Measurements from ENCODE around the gene HNRNPA2B1. TPM values are rescaled to one million over a fixed set of nuclear protein-coding genes. Genes with fewer than 3 reads are reported as not detected.

Gene HNRNPA2B1
- total RNA-seq, 1 donor, result 82.9 TPM

DNA sequence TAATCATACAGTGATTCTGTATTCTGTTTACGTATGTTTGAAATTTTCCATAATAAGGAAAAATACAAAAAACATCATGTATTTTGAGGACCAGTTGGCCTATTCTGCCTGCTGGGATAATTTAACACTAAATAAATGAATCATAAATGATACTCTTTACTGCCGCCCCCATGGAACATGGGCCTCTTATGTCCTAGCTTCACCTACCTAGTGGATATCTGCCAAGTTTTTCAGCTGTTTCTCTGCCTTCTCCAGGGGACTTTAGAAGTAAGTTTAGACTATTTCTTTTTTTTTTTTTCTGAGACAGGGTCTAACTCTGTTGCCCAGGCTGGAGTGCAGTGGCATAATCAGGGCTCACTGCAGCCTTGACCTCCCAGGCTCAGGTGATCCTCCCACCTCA lies 38.1 kb downstream of the HNRNPA2B1 start:
- H2AFZ ChIP-seq (ENCODE audit: low read length), result no peak overlapping the region
- no peak overlapping the region for H3K27ac ChIP-seq (ENCODE audit: low read depth, low read length)
- no peaks in the 10 kb centered on the region for H3K27me3 ChIP-seq (ENCODE audit: insufficient read depth, low read length)
- H4K20me1 ChIP-seq (ENCODE audit: insufficient read depth, low read length), result no peaks in the 10 kb centered on the region
- DNase-seq (ENCODE audit: insufficient read length, low spot score, missing footprints), result no peak
- H3K4me1 ChIP-seq (ENCODE audit: insufficient read depth, low read length), result no peaks in the 10 kb centered on the region
- H3K79me2 ChIP-seq (ENCODE audit: insufficient read depth, low read length), result no peaks in the 10 kb centered on the region
- no peak overlapping the region for H3K4me3 ChIP-seq (ENCODE audit: insufficient read depth, low read length)
- no peaks in the 10 kb centered on the region for H3K36me3 ChIP-seq (ENCODE audit: insufficient read depth, low read length)
- TF ChIP-seq, protein P1, sequence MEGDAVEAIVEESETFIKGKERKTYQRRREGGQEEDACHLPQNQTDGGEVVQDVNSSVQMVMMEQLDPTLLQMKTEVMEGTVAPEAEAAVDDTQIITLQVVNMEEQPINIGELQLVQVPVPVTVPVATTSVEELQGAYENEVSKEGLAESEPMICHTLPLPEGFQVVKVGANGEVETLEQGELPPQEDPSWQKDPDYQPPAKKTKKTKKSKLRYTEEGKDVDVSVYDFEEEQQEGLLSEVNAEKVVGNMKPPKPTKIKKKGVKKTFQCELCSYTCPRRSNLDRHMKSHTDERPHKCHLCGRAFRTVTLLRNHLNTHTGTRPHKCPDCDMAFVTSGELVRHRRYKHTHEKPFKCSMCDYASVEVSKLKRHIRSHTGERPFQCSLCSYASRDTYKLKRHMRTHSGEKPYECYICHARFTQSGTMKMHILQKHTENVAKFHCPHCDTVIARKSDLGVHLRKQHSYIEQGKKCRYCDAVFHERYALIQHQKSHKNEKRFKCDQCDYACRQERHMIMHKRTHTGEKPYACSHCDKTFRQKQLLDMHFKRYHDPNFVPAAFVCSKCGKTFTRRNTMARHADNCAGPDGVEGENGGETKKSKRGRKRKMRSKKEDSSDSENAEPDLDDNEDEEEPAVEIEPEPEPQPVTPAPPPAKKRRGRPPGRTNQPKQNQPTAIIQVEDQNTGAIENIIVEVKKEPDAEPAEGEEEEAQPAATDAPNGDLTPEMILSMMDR (IDR thresholded peaks at IDR 0.05; ENCODE audit: extremely low read depth, low read depth, low read length), result no peak
- no peaks in the 10 kb centered on the region for H3K9me3 ChIP-seq (ENCODE audit: low read depth, low read length)
- H3K4me2 ChIP-seq (ENCODE audit: insufficient read depth, low read length), result no peak overlapping the region

DNA sequence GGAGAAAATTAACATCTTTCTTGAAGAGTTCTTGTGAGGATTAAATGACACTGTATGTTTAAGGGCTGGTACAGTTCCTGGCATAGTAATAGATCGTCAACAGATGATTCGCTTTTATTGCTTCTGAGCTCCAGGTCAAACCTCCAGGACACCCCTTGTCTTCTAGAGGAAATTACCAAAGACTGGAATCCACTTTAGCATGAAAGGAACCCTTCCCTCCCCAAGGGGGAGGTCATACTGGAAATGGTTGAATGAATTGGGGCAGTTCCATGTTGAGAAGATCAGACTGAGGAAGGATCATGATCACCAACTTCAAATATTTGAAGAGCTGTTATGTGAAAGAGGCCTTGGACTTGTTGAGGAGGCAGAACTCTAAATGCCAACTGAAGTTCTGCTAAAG lies 39.6 kb downstream of the HNRNPA2B1 start:
- no peak for DNase-seq (ENCODE audit: insufficient read length, low spot score, missing footprints)
- Histone ChIP-seq H3K9me3 (ENCODE audit: low read depth, low read length) (no peaks in the 10 kb centered on the region), H3K79me2 (ENCODE audit: insufficient read depth, low read length) (no peaks in the 10 kb centered on the region), H4K20me1 (ENCODE audit: insufficient read depth, low read length) (no peaks in the 10 kb centered on the region), H3K27ac (ENCODE audit: low read depth, low read length) (no peak overlapping the region), H2AFZ (ENCODE audit: low read length) (no peak overlapping the region), H3K4me2 (ENCODE audit: insufficient read depth, low read length) (no peak overlapping the region), H3K27me3 (ENCODE audit: insufficient read depth, low read length) (no peaks in the 10 kb centered on the region), H3K36me3 (ENCODE audit: insufficient read depth, low read length) (no peaks in the 10 kb centered on the region), H3K4me1 (ENCODE audit: insufficient read depth, low read length) (peaks cover 10% of the 10 kb centered on the region), H3K4me3 (ENCODE audit: insufficient read depth, low read length) (no peak overlapping the region)
- TF ChIP-seq, protein P1 (IDR thresholded peaks at IDR 0.05; ENCODE audit: extremely low read depth, low read depth, low read length), result no peak

DNA sequence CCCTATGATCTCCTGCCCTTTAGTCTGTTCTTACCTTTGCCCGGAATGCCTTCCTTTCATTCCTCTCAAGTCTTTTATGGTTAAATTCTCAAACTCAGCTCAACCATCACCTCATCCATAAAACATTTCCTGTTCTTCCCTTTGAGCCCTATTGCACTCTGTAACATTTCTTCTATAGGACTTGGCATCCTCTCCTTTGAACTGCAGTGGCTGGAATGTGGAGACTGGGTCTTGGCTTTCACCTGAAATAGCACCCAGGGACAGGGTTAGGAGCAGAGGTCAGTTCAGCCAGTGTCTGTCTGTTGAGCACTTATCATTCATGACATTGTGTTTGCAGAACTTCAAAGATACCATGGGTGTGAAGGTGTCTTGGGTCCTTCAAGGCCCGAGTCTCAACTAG lies 41.3 kb downstream of the HNRNPA2B1 start:
- Histone ChIP-seq H3K79me2 (ENCODE audit: insufficient read depth, low read length) (no peaks in the 10 kb centered on the region), H3K36me3 (ENCODE audit: insufficient read depth, low read length) (no peaks in the 10 kb centered on the region), H3K4me1 (ENCODE audit: insufficient read depth, low read length) (peaks cover 17% of the 10 kb centered on the region), H3K27ac (ENCODE audit: low read depth, low read length) (no peak overlapping the region), H3K27me3 (ENCODE audit: insufficient read depth, low read length) (no peaks in the 10 kb centered on the region), H3K4me3 (ENCODE audit: insufficient read depth, low read length) (no peak overlapping the region), H2AFZ (ENCODE audit: low read length) (no peak overlapping the region), H3K9me3 (ENCODE audit: low read depth, low read length) (no peaks in the 10 kb centered on the region), H4K20me1 (ENCODE audit: insufficient read depth, low read length) (no peaks in the 10 kb centered on the region), H3K4me2 (ENCODE audit: insufficient read depth, low read length) (no peak overlapping the region)
- TF ChIP-seq, protein P1 (IDR thresholded peaks at IDR 0.05; ENCODE audit: extremely low read depth, low read depth, low read length), result no peak
- DNase-seq (ENCODE audit: insufficient read length, low spot score, missing footprints), result no peak

DNA sequence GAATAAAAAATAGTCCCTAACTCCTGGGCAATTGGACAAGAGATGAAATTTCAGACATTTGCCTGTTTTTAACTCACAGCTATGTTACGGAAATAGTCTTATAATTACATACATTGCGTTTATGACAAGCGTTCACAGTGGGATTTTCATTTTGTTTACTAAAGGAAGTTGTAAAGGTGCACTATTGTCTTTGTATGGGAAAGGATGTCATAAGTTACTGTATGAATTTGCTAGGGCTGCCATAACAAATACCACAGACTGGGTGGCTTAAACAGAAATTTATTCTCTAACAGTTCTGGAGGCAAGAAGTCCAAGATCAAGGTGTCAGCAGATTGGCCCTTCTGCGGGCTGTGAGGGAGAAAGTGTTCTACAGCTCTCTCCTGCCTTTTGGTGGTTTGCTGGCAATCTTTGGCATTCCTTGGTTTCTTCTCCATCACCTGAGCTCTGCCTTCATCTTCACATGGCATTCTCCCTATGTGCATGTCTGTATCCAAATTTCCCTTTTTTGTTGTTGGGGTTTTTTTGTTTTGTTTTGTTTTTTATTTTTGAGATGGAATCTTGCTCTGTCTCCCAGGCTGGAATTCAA lies 42.9 kb downstream of the HNRNPA2B1 start:
- Histone ChIP-seq H3K27ac (ENCODE audit: low read depth, low read length) (no peak overlapping the region), H3K36me3 (ENCODE audit: insufficient read depth, low read length) (no peaks in the 10 kb centered on the region), H3K79me2 (ENCODE audit: insufficient read depth, low read length) (no peaks in the 10 kb centered on the region), H3K9me3 (ENCODE audit: low read depth, low read length) (no peaks in the 10 kb centered on the region), H4K20me1 (ENCODE audit: insufficient read depth, low read length) (no peaks in the 10 kb centered on the region), H3K4me3 (ENCODE audit: insufficient read depth, low read length) (no peak overlapping the region), H3K4me2 (ENCODE audit: insufficient read depth, low read length) (no peak overlapping the region), H2AFZ (ENCODE audit: low read length) (no peak overlapping the region), H3K4me1 (ENCODE audit: insufficient read depth, low read length) (peaks cover 17% of the 10 kb centered on the region), H3K27me3 (ENCODE audit: insufficient read depth, low read length) (peaks cover 8% of the 10 kb centered on the region)
- no peak for DNase-seq (ENCODE audit: insufficient read length, low spot score, missing footprints)
- TF ChIP-seq, protein P1 (IDR thresholded peaks at IDR 0.05; ENCODE audit: extremely low read depth, low read depth, low read length), result no peak
